ENCODE measurements around the gene ATP9A. TPM values are rescaled to one million over a fixed set of nuclear protein-coding genes. Genes with fewer than 3 reads are reported as not detected.

ATP9A gene
- total and polyA plus RNA-seq, 10 of the 15 experiments (the other 5 are each of a cell fraction or from before 2014, with no cell fraction given): 0.03 to 0.81 (median 0.14) TPM

- TF ChIP-seq ZNF24 (IDR thresholded peaks at IDR 0.05): no peak
Measured at GRCh38 chr20:51614687-51615086, 153.5 kb downstream of the ATP9A start (continued).

GRCh38 chr20:51613580-51613979 is 154.6 kb downstream of the ATP9A start:
- no peak overlapping the region for H3K4me3 ChIP-seq

More at GRCh38 chr20:51613580-51613979, 154.6 kb downstream of the ATP9A start:
- BruUV-seq (replicated peaks): no TSS peak
- Histone ChIP-seq H3K36me3 (ENCODE audit: control insufficient read depth in 2 of 2, insufficient read depth in 2 of 2, low read length in 1 of 2) (no peaks in the 10 kb centered on the region), H3K9ac (ENCODE audit: control insufficient read depth, insufficient read depth, low read length) (no peak overlapping the region), H3K9me3 (replicated peaks; ENCODE audit: control insufficient read depth, insufficient read depth, low read length) (no peaks in the 10 kb centered on the region), H3K27ac (ENCODE audit: control insufficient read depth, insufficient read depth) (no peak overlapping the region), H2AFZ (ENCODE audit: control insufficient read depth, low read depth, low read length) (no peak overlapping the region), H3K79me2 (ENCODE audit: control insufficient read depth, insufficient read depth, low read length) (no peaks in the 10 kb centered on the region), H3K4me1 (ENCODE audit: control insufficient read depth, insufficient read depth, low read length) (0 out of 2 replicates have a peak, but pooled peaks cover 3% of the 10 kb centered on the region), H4K20me1 (ENCODE audit: control insufficient read depth, insufficient read depth) (no peaks in the 10 kb centered on the region), H3K27me3 (replicated peaks in 1 of 2; ENCODE audit: control insufficient read depth in 2 of 2, insufficient read depth in 2 of 2, low read length in 1 of 2) (peaks cover 0 to 4% of the 10 kb centered on the region in 2 experiments; a peak in 2 of 4 replicates), H3K4me2 (ENCODE audit: control insufficient read depth, insufficient read depth) (no peak overlapping the region)
- POLR2A ChIA-PET: no interaction called here
- ATAC-seq (no peak), DNase-seq (ENCODE audit: low read depth, low spot score) (no peak), FAIRE-seq (no peak)
- CTCF ChIA-PET: interaction anchor here (1.0 to 1.6 kb wide), 3 partner anchors 9 to 598 kb away, joined by 4 to 6 read pairs (median 4); no protein-coding TSS in a partner anchor
- intact Hi-C loops (cut with micrococcal nuclease; ENCODE audit: unreplicated experiment) (no loop called here), in situ Hi-C loops (cut with MboI) (no loop called here)
- no peak for TF ChIP-seq POU2F2 (IDR thresholded peaks at IDR 0.05; ENCODE audit: borderline replicate concordance, low read depth, low read length)
- TF ChIP-seq CHD2 (IDR thresholded peaks at IDR 0.05; ENCODE audit: borderline replicate concordance, low read depth, low read length): no peak
- TF ChIP-seq RAD51 (IDR thresholded peaks at IDR 0.05): no peak
- no peak for TF ChIP-seq NFXL1 (IDR thresholded peaks at IDR 0.05; ENCODE audit: borderline replicate concordance)
- no peak for TF ChIP-seq RELB (IDR thresholded peaks at IDR 0.05; ENCODE audit: low read depth)
- TF ChIP-seq RELA (IDR thresholded peaks at IDR 0.05; ENCODE audit: borderline replicate concordance, partially characterized antibody): no peak
- TF ChIP-seq, protein P1, sequence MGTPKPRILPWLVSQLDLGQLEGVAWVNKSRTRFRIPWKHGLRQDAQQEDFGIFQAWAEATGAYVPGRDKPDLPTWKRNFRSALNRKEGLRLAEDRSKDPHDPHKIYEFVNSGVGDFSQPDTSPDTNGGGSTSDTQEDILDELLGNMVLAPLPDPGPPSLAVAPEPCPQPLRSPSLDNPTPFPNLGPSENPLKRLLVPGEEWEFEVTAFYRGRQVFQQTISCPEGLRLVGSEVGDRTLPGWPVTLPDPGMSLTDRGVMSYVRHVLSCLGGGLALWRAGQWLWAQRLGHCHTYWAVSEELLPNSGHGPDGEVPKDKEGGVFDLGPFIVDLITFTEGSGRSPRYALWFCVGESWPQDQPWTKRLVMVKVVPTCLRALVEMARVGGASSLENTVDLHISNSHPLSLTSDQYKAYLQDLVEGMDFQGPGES (IDR thresholded peaks at IDR 0.05): no peak
- no peak for TF ChIP-seq CREM (IDR thresholded peaks at IDR 0.05; ENCODE audit: low read depth)
- no peak for TF ChIP-seq NFIC (IDR thresholded peaks at IDR 0.05; ENCODE audit: low read depth, low read length)
- no peak for TF ChIP-seq PKNOX1 (IDR thresholded peaks at IDR 0.05)
- TF ChIP-seq TCF12 (IDR thresholded peaks at IDR 0.05; ENCODE audit: low read depth, low read length): no peak
- WGBS (ENCODE audit: insufficient coverage, insufficient replicate concordance, low lambda C conversion rate, missing lambda C conversion rate): 53% methylated on average over 6 of the region's 6 CpGs
- RAD21 ChIA-PET (ENCODE audit: unreplicated experiment): interaction anchor here (1.2 to 1.4 kb wide), 2 partner anchors 228 to 240 kb away, joined by 3 read pairs; no protein-coding TSS in a partner anchor
- SMC1A ChIA-PET (ENCODE audit: uncharacterized antibody, unreplicated experiment): interaction anchor here (1.2 to 1.5 kb wide), 2 partner anchors 9 to 18 kb away, joined by 3 to 7 read pairs; no protein-coding TSS in a partner anchor

Measured in GM12878 (cell line).